ENCODE measurements around the gene CD63.
A peak's percentile ranks its signal among the peaks of the same experiment; 100 is the strongest.

The CD63 gene

DNA sequence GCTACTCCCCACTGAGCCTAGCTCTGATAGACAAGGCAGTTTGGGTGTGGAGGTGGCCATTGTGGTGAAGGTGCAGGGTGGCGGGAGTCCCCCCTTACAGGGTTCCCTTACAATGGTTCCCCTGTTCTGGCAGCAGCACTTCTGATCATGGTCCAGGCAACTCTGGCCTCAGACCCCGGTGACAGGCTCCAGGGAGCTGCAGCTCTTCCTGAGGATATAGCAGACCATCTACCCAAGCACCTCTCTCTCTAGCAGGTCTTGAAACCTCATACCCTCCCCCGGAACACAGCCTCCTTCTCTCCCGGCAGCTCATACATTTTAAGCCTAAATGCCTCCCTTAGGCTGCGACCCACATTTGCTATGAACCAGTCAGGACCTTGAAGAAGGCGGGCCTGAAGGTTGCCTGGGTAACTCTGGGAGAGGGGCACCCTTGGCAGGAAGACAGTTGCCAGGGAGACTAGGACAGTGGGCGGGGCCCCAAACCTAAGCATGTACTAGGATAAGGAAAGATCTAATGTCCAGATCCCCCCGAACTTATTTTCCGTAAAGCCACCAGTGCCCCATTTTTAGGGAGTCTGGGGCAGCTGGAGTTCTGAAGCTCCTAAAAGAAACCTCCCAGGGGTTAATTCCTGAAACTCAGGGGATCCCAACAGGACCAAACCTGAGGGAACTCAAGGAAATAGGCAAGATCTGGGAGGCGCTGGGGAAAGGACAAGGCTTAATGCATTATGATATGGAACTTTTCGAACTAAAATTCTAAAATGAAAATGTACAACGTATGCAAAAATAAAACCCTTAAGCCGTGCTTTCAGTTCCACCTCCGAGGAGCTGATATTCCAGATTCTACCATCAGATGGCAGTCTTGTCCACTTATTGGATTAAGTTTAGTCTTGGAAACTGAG lies 9.6 kb upstream of the CD63 start:
- peak; percentile 72 to 100 for DNase-seq

DNA sequence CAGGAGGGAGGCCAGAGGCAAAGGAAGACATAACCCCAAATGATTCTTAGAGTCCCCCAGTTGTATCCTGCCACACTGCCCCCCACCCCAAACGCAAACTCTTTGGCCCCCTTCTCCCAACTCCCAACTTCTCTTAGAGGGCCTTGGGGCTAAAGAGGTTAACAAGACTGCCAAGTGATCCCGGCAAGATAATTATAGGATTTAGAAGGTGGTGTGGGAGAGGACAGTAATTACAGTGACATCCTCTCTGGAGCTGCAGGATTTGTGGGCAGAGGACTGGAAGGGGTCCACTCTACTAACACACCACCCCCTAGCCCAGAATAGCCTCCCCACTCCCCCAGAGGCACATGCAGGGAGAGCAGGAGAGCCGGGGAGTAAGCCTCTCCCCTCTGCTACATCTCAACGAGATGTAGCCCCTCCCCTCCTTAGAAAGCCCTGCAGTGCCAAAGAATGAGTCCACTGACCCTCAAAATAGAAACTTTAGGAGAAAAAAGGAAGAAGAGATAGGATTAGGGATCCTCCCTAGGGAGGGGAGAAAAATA lies 8.8 kb upstream of the CD63 start:
- no peak for DNase-seq

DNA sequence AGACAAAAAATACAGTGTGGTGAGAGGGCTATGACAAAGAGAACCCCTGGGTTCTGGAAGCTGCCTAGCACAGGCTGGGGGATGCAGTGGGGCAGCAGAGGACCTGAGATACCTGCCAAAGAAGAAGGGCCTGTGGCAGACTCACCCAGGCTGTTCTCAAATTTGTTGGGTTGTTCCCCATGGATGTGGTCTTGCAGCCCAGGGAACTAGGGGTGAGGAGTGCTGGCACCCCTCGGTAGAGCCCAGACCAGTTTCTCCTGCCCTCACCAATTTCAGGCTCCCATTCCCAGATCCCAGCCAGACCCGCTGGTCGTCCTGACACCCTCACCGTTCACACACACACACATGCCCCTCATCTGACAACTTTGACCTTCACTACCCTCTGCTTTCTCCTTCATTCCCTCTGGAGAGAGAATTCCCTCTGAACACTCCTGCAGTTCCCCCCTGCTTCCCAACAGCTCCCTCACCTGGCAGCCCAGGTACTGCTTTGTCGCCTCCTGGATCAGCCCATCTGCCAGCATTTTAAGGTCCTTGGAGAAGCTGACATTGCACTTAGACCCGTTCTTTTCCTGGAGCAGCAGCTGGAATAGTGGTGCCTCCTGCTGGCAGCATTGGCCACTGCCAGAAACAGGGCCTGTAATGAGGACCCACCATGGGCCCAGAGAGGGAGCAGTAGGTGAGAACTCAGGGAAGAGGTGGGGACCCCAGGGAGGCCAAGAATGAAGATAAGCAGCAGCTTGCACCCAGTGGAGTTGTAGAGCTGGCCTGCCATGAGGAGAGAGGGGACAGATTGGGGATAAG lies 8.2 kb upstream of the CD63 start:
- peak; percentile 51 to 84 for DNase-seq

DNA sequence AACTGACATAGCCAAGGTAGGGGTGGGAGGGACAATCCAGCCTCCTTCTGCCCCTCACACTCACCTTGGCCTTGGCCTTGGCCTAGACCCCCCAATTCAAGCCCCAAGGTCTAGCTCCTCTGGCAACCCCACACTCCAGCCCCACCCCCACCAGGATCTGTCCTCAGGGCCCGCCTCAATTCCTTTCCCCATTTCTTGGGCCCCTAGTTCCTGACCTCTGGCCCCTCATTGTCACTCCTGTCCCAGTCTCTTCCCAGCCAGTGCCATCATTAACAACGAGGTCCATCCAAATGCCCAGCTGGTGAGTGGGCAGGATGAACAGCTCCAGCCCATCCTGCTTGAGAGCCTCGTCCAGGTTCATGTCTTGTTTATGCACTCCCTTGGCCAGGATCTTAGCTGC lies 7.3 kb upstream of the CD63 start:
- DNase-seq = no peak

DNA sequence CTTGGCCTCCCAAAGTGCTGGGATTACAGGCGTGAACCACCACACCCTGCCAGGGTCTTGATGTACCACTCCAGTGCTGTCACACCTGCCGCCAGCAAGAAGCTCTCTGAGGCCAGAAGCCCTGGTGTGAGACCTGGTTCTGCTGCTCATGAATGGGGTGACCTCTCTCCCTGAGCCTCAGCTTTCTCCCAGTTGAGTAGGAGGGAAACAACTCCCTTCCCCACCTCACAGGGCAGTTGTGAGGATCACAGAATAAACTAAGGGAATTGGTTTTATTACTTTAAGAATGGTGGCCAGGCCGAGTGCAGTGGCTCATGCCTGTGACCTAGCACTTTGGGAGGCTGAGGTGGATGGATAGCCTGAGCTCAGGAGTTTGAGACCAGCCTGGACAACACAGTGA lies 5.8 kb upstream of the CD63 start:
- no peak for DNase-seq

DNA sequence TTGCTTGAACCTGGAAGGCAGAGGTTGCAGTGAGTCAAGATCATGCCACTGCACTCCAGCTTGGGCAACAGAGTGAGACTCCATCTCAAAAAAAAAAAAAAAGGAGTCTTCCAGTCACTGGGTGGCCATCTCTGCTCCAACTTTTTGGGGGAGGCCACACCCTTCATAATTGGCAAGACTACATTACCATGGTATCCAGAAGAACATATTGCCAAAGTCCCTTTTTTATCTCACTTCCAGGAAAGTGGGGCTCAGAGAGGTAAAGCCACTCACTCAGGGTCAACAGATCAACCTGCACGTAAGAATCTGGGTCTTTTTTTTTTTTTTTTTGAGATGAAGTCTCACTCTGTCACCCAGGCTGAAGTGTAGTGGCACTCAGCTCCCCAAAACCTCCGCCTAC lies 5.0 kb upstream of the CD63 start:
- DNase-seq = no peak

DNA sequence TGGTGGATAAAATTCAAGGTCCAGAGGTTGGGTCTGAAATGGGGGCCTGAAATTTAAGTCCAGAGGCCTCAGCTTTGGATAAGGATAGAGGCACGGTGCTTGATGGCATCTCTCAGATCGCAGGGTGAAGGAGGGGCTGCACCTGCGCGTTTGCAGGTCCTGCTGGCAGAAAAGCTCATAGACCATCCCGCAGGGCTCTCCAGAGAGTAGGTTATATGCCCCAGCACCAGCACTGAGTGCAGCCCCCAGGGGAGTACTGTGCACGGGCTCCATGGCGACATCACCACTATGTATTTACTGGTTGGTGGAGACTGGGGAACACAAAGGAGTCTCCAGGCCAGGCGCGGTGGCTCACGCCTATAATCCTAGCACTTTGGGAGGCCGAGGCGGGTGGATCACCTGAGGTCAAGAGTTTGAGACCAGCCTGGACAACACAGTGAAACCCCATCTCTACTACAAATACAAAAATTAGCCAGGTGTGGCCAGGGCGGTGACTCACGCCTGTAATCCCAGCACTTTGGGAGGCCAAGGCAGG lies 4.3 kb upstream of the CD63 start:
- DNase-seq = no peak

DNA sequence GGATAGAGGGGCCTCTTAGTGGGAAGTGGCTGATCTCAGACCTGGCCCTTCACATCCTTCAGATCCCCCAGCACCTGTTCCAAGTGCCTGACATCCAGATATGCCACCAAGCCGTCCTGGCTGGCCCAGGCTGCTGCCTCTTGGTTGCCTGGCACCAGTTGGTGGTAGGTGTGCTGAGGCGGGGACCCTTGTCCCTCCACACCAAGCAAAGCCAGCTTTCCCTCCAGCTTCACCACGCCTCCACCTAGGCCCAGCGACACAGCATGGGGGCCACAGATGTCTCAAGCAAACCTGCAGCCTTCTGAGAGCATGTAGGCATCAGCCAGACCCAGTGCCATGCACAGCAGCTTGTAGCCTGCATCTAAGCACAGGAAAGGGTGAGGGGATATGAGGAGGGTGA lies 3.5 kb upstream of the CD63 start:
- DNase-seq = no peak

DNA sequence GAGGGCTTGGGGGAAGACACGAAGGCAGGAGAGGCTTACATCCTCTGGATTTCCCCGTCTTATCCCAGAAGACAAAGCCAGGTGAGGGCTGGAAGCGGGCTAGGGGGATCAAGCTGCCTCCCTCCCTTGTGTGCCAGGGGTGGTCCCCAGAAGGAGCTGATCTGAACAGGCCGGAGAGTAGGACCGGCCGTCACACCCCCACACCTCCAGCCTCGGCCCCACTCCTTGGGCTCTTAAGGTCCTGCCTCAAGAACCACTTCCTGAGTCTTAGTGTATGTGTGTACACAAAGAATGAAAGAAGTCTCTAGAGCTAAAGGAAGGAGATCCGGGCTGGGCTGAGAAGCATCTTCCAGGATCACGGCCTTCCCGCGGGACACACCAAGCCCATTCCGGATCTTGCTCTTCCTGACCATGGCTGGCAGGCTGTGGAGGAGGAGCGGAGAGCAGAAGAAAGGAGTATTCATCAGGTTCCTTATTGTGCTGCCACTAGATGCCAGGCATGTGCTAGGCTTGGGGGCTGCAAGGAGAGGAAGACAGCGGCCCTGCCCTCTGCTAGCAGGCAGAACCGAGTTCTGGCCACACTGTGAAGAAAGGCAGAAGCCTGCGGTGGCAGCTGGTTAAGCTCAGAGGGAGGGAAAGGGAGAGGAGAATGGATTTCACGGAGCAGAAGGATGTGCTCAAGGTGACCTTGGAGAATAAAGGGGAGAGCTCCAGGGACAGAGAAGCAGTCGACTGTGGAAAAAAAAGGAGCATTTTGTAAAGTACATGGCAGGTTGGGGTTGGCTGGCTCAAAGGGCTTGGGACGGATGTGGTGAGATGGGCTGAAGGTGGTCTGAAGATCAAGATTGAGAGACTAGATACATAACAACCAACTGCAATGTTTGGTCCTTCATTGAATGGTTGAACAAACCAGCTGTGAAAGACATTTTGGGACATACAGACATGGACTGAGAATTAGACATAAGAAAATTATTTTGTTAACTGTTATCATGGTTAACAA lies 1.3 kb upstream of the CD63 start:
- peak in 1 of 2 donors; percentile 53 for DNase-seq

DNA sequence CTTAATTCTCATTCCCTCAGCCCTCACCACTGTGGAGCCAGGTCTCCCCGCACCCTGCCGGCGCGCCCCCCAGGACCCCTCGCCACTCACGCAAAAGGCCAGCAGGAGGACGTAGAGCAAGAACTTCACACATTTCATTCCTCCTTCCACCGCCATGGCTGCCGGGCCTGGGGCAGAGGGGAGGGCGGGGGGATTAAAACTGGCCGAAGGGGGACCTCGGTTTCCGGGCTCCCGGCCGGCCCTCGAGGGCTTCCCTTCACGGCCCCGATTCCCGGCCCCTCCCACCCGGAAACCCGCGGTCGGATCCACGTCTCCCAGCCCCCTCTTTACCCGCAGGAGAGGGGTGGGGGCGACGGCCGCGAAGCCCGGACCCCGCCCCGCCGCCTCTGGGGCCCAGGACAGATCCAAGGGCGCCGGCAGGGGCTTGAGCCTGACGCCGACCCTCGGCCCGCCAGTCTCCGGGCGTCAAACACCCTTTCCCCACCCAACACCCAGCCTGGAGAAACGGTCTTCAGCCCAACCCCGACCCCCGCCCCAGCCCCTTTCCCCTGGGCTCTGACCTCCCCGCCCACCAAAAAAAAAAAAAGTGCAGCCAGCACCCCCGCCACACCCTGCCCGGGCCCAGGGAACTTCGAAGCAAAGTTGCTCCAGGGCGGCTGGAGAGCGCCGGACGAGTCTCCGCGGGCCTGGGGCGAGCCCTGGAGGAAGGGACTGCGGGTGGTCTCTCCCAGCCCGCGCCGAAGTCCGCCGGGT lies 447 bp downstream of the CD63 start:
- DNase-seq = peak; percentile 42 to 70

DNA sequence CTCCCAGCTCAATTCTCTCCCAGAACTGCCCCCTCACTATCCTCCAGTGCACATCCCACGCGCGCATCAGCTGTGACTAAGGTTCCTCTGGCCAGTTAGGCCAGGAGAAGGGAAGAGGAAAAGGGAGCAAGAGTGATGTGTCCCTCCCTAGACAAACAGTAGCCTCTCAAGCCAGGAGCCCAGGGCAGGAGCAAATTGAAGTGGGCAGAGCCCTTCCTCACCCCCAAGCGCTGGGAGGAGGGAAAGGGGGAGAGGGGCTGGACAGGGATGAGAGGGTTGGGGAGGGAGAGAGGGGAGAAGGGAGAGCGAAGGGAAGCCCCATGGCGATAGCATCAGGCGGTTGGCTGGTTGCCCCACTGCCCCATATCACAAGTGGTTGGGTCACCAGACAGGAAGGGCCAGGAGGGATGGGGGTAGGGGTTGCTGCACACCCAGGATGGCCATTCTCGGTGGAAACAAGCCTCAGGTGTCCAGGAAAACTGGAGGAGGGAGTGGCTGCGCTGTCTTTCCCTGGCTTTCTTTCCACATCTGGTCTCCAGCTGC lies 1.1 kb downstream of the CD63 start:
- DNase-seq = peak; percentile 60 to 78

DNA sequence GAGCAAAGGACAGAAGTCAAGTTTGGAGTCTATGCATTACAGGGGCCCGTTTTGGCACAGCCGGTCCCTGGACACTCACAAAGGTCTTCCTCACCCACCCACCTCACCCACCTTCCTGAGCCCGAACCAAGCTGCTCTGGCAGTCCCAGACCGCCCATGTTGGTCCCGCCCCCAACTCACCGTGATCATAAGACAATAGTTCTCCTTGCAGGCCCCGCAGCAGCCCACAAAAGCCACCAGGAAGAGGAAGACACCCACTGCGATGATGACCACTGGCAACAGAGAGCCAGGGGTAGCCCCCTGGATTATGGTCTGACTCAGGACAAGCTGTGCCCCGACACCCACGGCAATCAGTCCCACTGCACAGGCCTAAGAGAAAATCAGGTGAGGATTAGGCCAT lies 1.8 kb downstream of the CD63 start:
- DNase-seq = peak; percentile 58 to 92

DNA sequence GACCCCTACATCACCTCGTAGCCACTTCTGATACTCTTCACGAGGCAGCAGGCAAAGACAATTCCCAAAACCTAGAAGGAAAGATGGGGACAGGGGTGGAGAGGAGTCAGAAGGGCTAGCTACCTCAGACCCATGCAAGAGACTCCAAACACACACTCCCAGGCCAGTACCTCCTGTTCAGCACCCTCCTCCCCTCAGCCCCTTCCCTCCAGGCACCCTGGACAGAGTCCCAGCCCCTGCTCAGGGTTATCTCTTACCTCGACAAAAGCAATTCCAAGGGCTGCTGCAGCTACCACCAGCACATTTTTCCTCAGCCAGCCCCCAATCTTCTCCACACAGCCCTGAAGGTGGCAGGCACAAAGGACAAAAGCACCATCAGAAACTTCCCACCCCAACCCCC lies 3.3 kb downstream of the CD63 start:
- DNase-seq = no peak

DNA sequence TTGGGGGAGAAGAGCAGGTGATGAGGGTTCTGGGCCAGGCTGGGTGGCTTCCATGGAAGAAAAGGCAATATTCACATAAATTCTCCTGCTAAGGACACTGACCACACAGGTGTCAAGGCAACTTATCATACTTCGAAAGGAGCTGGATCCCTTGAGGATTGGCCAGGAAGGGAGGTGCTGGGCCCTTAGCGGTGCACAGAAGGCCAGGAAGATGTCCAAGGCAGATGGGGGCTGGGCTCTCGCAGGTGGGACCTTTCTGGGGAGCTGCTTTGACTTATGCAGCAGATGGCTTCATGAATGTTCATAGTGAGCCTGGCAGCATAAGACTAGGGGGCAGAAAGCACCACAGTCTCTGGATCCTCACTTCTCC lies 3.9 kb downstream of the CD63 start:
- DNase-seq = no peak

DNA sequence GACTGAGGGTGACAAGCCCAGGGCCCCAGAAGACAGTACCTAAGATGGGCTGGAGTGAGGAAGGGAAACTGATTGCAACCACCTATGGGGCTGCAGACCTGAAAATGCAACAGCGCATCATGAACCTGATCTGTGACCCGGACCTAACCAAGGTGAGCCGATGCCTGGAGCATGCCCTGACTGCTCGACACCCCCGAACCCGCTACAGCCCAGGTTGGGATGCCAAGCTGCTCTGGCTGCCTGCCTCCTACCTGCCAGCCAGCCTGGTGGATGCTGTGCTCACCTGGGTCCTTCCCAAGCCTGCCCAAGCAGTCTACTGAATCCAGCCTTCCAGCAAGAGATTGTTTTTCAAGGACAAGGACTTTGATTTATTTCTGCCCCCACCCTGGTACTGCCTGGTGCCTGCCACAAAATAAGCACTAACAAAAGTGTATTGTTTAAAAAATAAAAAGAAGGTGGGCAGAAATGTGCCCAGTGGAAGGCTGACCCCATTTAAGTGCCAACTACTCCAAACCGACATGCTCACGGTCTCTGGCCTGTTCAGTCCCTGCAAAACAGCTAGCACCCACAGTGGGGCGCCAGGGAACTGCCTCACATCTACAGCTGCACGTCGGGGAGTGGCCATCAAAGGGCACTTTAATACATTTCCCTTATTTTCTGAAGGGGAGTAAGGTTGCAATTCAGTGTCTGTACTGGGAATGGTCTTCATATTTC lies 4.4 kb downstream of the CD63 start:
- peak; percentile 49 to 76 for DNase-seq

DNA sequence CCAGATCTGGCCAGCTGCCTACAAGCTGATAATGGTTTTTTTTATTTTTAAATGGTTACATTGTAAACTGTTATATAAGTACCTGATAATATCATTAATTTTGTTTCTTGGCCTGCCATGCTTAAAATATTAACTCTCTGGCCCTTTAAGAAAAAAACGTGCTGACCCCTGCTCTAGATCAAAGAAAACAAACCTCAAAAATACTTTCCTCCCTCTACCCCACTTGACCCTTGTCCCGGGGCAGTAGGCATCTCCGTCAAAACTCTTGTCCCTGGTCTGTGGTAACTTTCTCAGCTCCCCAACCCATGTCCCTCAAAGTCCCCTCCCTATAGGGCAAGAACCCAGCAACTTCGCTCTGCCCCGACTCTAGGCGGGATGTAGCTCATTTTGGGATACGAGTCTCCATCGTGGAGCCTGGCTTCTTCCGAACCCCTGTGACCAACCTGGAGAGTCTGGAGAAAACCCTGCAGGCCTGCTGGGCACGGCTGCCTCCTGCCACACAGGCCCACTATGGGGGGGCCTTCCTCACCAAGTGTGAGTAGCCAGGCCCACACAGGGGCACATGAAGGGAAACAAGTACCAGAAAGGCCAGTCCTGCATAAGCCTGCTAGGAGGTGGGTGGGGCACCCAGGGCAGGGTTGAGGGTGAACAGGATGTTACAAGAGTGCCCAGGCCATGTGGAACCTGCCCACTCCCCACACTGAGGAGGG lies 5.1 kb downstream of the CD63 start:
- no peak for DNase-seq

DNA sequence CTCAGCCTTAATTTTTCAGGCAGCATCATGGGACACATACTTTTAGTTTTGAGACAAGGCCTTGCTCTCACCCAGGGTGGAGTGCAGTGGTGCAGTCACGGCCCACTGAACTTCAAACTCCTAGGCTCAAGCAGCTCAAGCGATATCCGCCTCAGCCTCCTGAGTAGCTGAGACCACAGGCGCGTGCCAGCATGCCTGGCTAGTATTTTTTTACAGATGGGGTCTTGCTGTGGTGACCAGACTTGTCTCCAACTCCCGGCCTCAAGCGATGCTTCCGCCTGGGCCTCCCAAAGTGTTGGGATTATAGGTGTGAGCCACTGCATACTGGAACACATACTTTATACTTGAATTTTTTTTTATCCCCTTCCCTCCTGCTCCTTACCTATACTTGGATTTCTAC lies 5.9 kb downstream of the CD63 start:
- no peak for DNase-seq

DNA sequence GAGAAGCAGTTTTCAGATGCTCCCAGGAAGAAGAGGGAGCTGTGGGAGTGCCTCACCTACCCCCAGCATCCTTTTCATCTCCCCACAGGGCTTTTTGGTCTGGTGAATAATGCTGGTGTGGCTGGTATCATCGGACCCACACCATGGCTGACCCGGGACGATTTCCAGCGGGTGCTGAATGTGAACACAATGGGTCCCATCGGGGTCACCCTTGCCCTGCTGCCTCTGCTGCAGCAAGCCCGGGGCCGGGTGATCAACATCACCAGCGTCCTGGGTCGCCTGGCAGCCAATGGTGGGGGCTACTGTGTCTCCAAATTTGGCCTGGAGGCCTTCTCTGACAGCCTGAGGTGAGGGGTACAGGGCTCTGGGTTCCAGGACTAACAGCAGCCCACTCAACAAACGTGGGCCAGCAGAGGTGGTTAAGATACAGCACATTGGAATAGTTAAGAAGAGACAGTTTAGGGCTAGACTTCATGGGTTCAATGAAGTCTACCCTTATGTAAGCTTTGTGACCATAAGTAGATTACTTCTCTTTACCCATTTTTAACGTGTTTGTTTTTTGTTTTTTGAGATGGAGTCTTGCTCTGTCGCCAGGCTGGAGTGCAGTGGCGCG lies 7.1 kb downstream of the CD63 start:
- no peak for DNase-seq

DNA sequence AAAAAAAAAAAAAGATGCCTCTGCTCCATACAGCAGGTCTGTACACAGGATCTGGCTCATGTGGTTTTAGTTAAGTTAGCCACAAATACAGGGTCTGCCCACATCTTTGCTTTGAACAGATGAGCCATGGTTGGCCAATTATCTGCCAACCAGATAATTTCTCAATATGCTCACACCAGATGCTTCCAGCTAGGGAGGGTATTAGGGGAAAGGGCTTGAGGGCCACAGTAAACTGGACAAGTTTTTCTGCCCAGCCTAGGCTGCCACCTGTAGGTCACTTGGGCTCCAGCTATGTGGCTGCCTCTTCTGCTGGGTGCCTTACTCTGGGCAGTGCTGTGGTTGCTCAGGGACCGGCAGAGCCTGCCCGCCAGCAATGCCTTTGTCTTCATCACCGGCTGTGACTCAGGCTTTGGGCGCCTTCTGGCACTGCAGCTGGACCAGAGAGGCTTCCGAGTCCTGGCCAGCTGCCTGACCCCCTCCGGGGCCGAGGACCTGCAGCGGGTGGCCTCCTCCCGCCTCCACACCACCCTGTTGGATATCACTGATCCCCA lies 7.8 kb downstream of the CD63 start:
- peak; percentile 60 to 77 for DNase-seq
